HG03521 (cell line): ENCODE results near the gene SIRT4.
"Not testable (repeated sequence)": the region's sequence is repeated elsewhere in the genome, so short reads cannot be mapped to it uniquely, and the experiment has no call there.

Source experiments
- ATAC-seq: cut with Tn5 transposase; IDR thresholded peaks from one replicate; pipeline ENCODE4 v1.9.1; 2021; ENCODE audit warnings: mild to moderate bottlenecking, moderate library complexity; ENCODE audit not compliant: unreplicated experiment

SIRT4 gene

GRCh38 chr12:120301962-120302815, at the start of gene SIRT4:
Gene SIRT4 (plus strand): TSS chr12:120302321. CDS start chr12:120303562, 1,241 bp downstream.
- peak; percentile 89 for ATAC-seq

GRCh38 chr12:120253313-120253712, 48.8 kb upstream of the SIRT4 start:
- ATAC-seq = not testable (repeated sequence)

GRCh38 chr12:120254809-120255208, 47.3 kb upstream of the SIRT4 start:
- ATAC-seq = no peak

- no peak for ATAC-seq
Measured at GRCh38 chr12:120257041-120257821, 44.9 kb upstream of the SIRT4 start.

- ATAC-seq = no peak
Measured at GRCh38 chr12:120258323-120258896, 43.7 kb upstream of the SIRT4 start.

GRCh38 chr12:120259418-120260202, 42.5 kb upstream of the SIRT4 start:
- ATAC-seq = no peak

- ATAC-seq = no peak
Measured at GRCh38 chr12:120260607-120261006, 41.5 kb upstream of the SIRT4 start.

GRCh38 chr12:120261951-120262851, 39.9 kb upstream of the SIRT4 start:
- no peak for ATAC-seq

- no peak for ATAC-seq
Measured at GRCh38 chr12:120262852-120263747, 39.0 kb upstream of the SIRT4 start.

- no peak for ATAC-seq
Measured at GRCh38 chr12:120263748-120264085, 38.4 kb upstream of the SIRT4 start.

- no peak for ATAC-seq
Measured at GRCh38 chr12:120264086-120264903, 37.8 kb upstream of the SIRT4 start.

- ATAC-seq = peak; percentile 21
Measured at GRCh38 chr12:120264904-120265472, 37.1 kb upstream of the SIRT4 start.

GRCh38 chr12:120265473-120266179, 36.5 kb upstream of the SIRT4 start, which contains the start of gene PXN:
Gene PXN (minus strand): TSS chr12:120265730. CDS start chr12:120265629, 101 bp downstream.
- ATAC-seq = peak; percentile 73

GRCh38 chr12:120266180-120266870, 35.8 kb upstream of the SIRT4 start:
- no peak for ATAC-seq

- no peak for ATAC-seq
Measured at GRCh38 chr12:120267736-120268135, 34.4 kb upstream of the SIRT4 start.

- ATAC-seq = no peak
Measured at GRCh38 chr12:120276734-120277133, 25.4 kb upstream of the SIRT4 start.
